ENCODE results near the gene ARHGEF25.
"Not testable (repeated sequence)": the region's sequence is repeated elsewhere in the genome, so short reads cannot be mapped to it uniquely, and the experiment has no call there.

ARHGEF25 gene

GRCh38 chr12:57586128-57586527 is 25.1 kb upstream of the ARHGEF25 start:
- Histone ChIP-seq H3K9me3 (ENCODE audit: severe bottlenecking) (no peaks in the 10 kb centered on the region), H3K4me3 (ENCODE audit: severe bottlenecking) (no peak overlapping the region), H3K36me3 (ENCODE audit: low read depth) (no peaks in the 10 kb centered on the region), H3K27ac (ENCODE audit: poor library complexity, severe bottlenecking) (no peak overlapping the region), H3K4me1 (ENCODE audit: insufficient read depth, poor library complexity, severe bottlenecking) (peaks cover 6% of the 10 kb centered on the region), H3K27me3 (ENCODE audit: insufficient read depth, poor library complexity, severe bottlenecking) (no peaks in the 10 kb centered on the region)
- TF ChIP-seq CTCF (IDR thresholded peaks at IDR 0.05; ENCODE audit: poor library complexity, severe bottlenecking): no peak
- DNase-seq (ENCODE audit: low spot score) (no peak), ATAC-seq (ENCODE audit: low read depth) (no peak)

GRCh38 chr12:57586832-57587429 is 24.3 kb upstream of the ARHGEF25 start:
- H3K27me3 ChIP-seq (ENCODE audit: insufficient read depth, poor library complexity, severe bottlenecking): no peaks in the 10 kb centered on the region
- no peaks in the 10 kb centered on the region for H3K9me3 ChIP-seq (ENCODE audit: severe bottlenecking)
- no peaks in the 10 kb centered on the region for H3K36me3 ChIP-seq (ENCODE audit: low read depth)
- no peak overlapping the region for H3K4me3 ChIP-seq (ENCODE audit: severe bottlenecking)
- no peak for ATAC-seq (ENCODE audit: low read depth)
- no peak for DNase-seq (ENCODE audit: low spot score)
- peaks cover 6% of the 10 kb centered on the region for H3K4me1 ChIP-seq (ENCODE audit: insufficient read depth, poor library complexity, severe bottlenecking)
- no peak for TF ChIP-seq CTCF (IDR thresholded peaks at IDR 0.05; ENCODE audit: poor library complexity, severe bottlenecking)
- no peak overlapping the region for H3K27ac ChIP-seq (ENCODE audit: poor library complexity, severe bottlenecking)

- H3K36me3 ChIP-seq (ENCODE audit: low read depth); H3K27me3 ChIP-seq (ENCODE audit: insufficient read depth, poor library complexity, severe bottlenecking); H3K27ac ChIP-seq (ENCODE audit: poor library complexity, severe bottlenecking); H3K4me3 ChIP-seq (ENCODE audit: severe bottlenecking); ATAC-seq (ENCODE audit: low read depth); DNase-seq (ENCODE audit: low spot score); H3K9me3 ChIP-seq (ENCODE audit: severe bottlenecking): not testable (repeated sequence)
- peaks cover 13% of the 10 kb centered on the region for H3K4me1 ChIP-seq (ENCODE audit: insufficient read depth, poor library complexity, severe bottlenecking)
Measured at GRCh38 chr12:57588951-57589610, 22.2 kb upstream of the ARHGEF25 start.

- DNase-seq (ENCODE audit: low spot score) (no peak), ATAC-seq (ENCODE audit: low read depth) (no peak)
- H3K27me3 ChIP-seq (ENCODE audit: insufficient read depth, poor library complexity, severe bottlenecking): no peaks in the 10 kb centered on the region
- no peaks in the 10 kb centered on the region for H3K9me3 ChIP-seq (ENCODE audit: severe bottlenecking)
- H3K36me3 ChIP-seq (ENCODE audit: low read depth): peaks cover 16% of the 10 kb centered on the region
- peaks cover 13% of the 10 kb centered on the region for H3K4me1 ChIP-seq (ENCODE audit: insufficient read depth, poor library complexity, severe bottlenecking)
- H3K27ac ChIP-seq (ENCODE audit: poor library complexity, severe bottlenecking): peak overlapping the region; percentile 43
- peak overlapping the region; percentile 77 for H3K4me3 ChIP-seq (ENCODE audit: severe bottlenecking)
- no peak for TF ChIP-seq CTCF (IDR thresholded peaks at IDR 0.05; ENCODE audit: poor library complexity, severe bottlenecking)
Measured at GRCh38 chr12:57590479-57590863, 20.8 kb upstream of the ARHGEF25 start.

GRCh38 chr12:57590864-57591781 is 20.1 kb upstream of the ARHGEF25 start, which contains the start of gene PIP4K2C:
Gene PIP4K2C, plus strand, starts transcription at chr12:57591192. Its CDS starts 98 bp downstream, at chr12:57591290.
- Histone ChIP-seq H3K27ac (ENCODE audit: poor library complexity, severe bottlenecking) (peak within 1 kb of the TSS; percentile 43), H3K36me3 (ENCODE audit: low read depth) (peaks cover 20% of the 10 kb centered on the region), H3K4me1 (ENCODE audit: insufficient read depth, poor library complexity, severe bottlenecking) (peaks cover 13% of the 10 kb centered on the region), H3K27me3 (ENCODE audit: insufficient read depth, poor library complexity, severe bottlenecking) (no peaks in the 10 kb centered on the region), H3K9me3 (ENCODE audit: severe bottlenecking) (no peaks in the 10 kb centered on the region), H3K4me3 (ENCODE audit: severe bottlenecking) (peak within 1 kb of the TSS; percentile 77)
- ATAC-seq (ENCODE audit: low read depth) (peak; percentile 91), DNase-seq (ENCODE audit: low spot score) (peak; percentile 87)
- no peak for TF ChIP-seq CTCF (IDR thresholded peaks at IDR 0.05; ENCODE audit: poor library complexity, severe bottlenecking)
